22Rv1 (cell line): ENCODE measurements around the gene STRIP2.

ENCODE experiments used
- ZFX ChIP-seq: fragments of 450-650 bp; IDR thresholded peaks from 2 replicates; pipeline ENCODE4 v1.6.1; 2017; ENCODE audit warnings: antibody characterized with exemption, borderline replicate concordance
- TF ChIP-seq, protein P1 (sequence below): fragments of 450-650 bp; IDR thresholded peaks from 2 replicates; pipeline ENCODE4 v1.5.1; 2017; ENCODE audit warnings: mild to moderate bottlenecking

DNA sequence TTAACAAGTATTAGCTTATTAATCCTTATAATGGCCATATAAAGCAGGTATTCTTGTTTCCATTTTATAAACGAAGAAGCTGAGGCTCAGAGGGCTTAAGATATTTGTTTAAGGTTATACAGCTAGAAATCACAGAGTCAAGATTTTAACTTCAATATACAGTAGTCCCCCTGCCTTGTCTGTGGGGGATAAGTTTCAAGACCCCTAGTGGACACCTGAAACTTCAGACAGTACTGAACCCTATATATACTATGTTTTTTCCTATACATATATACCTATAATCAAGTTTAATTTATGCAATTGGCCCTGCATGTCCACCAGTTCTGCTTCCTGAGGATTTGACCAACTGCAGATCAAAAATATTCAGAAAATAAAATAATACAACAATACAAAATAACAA lies 44.4 kb upstream of the STRIP2 start:
- TF ChIP-seq, protein P1, sequence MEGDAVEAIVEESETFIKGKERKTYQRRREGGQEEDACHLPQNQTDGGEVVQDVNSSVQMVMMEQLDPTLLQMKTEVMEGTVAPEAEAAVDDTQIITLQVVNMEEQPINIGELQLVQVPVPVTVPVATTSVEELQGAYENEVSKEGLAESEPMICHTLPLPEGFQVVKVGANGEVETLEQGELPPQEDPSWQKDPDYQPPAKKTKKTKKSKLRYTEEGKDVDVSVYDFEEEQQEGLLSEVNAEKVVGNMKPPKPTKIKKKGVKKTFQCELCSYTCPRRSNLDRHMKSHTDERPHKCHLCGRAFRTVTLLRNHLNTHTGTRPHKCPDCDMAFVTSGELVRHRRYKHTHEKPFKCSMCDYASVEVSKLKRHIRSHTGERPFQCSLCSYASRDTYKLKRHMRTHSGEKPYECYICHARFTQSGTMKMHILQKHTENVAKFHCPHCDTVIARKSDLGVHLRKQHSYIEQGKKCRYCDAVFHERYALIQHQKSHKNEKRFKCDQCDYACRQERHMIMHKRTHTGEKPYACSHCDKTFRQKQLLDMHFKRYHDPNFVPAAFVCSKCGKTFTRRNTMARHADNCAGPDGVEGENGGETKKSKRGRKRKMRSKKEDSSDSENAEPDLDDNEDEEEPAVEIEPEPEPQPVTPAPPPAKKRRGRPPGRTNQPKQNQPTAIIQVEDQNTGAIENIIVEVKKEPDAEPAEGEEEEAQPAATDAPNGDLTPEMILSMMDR, result peak; percentile 4; the same call in 1 of the 2 replicates
- no peak for TF ChIP-seq ZFX
